GM19023 (cell line): ENCODE measurements around the gene TSEN54.

Experiments
- ATAC-seq: cut with Tn5 transposase; IDR thresholded peaks from one replicate; pipeline ENCODE4 v1.9.1; 2021; ENCODE audit warnings: mild to moderate bottlenecking, moderate library complexity; ENCODE audit not compliant: unreplicated experiment

Gene TSEN54

GRCh38 chr17:75503337-75503950 is 12.9 kb upstream of the TSEN54 start:
- no peak for ATAC-seq

DNA sequence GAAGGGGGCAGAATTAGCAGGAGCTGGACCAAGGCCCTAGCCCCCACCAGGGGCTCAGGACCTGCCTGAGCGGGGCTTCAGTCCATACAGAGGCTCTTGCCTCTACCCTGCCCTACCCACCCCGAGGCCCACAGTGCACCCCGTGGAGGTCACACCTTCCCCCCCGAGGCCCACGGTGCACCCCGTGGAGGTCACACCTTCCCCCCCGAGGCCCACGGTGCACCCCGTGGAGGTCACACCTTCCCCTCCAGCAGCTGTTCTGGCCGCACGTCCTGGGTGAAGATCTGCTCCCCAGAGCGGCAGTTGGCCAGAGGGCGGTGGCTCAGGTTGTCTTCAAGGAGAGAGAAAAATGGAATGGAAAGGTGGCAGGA is 12.4 kb upstream of the TSEN54 start:
- ATAC-seq = no peak

- ATAC-seq = no peak
Measured at GRCh38 chr17:75504347-75505151, 11.8 kb upstream of the TSEN54 start.

- ATAC-seq = no peak
Measured at GRCh38 chr17:75505152-75505409, 11.2 kb upstream of the TSEN54 start.

DNA sequence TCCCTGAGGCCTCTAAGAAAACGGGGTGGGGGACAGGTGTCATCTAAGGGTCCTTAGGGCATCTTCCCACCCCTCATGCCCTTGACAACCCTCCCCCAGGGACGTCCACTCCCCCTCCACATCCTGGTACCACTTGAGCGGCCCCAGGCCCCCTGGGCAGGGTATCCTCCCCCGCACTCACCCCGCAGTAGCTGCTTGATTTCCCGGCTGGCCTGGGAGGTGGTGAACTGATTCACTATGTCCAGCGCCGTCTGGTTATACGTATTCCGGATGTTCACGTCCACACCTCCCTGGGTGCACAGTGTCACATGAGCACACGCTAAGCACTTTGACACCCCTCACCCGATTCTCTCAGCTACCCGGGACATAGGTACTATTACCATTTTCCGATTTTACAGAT is 10.7 kb upstream of the TSEN54 start:
- no peak for ATAC-seq

- ATAC-seq = no peak
Measured at GRCh38 chr17:75506134-75506533, 10.2 kb upstream of the TSEN54 start.

DNA sequence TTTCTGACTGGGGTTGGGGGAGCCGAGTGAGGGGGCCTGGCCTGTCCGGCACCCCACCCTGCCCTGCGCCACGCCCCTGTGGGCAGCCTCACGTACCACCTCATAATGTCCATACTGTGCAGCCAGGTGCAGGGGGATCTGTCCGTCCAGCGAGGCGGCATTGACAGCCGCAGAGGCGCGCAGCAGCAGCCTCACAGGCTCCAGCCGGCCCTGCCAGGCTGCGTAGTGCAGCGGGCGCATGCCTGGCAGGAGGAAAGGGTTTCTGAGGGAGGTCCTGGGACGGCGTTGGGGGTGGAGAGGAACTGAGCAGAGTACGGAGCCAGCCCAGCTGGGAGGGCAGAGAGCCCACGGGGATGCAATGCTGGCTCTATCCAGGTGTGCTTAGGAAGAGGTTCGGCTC is 9.4 kb upstream of the TSEN54 start:
- ATAC-seq = no peak

GRCh38 chr17:75507733-75508719 is 8.3 kb upstream of the TSEN54 start:
- ATAC-seq = no peak

DNA sequence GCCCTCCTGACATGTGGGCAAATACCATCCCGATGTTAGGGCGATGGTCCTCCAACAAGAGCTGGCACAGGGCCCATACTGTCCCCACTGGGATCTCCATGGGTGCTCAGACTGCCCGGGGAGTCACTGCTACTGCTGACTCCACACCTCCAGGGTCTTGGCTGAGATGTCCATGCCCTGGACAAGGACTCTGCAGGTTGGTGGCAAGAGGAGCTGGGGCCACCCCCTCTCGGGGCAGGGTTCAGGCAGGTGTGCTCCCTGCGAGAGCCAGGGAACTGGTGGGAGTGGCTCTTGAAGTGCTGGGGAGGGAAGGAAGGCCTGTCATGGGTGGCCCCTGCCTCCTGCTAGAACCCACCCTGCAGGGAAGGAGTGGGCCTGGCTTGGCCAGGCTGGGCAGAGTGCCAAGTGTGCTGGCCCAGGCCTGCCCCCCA is 7.4 kb upstream of the TSEN54 start:
- no peak for ATAC-seq

DNA sequence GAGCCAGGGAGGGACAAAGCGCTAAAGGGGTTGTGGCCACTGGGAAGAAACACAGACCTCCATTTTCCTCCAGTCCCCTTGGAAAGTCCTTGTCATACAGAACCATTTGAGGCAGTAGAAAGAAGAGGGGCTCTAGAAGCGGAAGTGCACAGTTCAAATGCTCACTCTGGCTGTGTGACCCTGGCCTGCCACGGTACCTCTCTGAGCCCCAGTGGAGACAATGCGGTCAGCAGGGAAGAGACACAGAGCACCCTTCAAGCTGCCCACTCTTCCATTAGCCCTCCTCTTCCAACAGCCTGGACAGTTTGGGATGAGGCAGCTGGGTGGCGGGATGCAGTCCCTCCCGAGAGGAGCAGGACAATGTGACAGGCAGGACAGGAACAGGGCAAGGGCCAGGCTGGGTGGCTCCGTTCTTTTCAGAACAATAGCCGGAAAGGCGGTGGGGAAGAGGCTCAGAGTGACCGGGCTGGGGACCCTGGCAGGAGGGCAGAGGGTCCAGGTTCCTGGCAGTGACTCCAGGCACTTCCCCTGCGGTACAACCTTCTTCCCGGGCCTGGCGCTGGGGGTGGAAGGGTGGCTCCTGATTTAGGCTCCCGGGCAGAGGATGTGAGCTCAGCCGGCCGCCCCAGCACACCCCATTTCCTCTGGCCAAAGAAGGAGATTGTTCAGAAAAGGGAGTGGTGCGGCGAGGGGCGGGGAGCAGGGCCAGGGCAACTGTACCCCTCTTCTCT is 6.6 kb upstream of the TSEN54 start:
- ATAC-seq = no peak

- no peak for ATAC-seq
Measured at GRCh38 chr17:75511270-75511609, 5.1 kb upstream of the TSEN54 start.

GRCh38 chr17:75511610-75512575 is 4.4 kb upstream of the TSEN54 start:
- no peak for ATAC-seq

DNA sequence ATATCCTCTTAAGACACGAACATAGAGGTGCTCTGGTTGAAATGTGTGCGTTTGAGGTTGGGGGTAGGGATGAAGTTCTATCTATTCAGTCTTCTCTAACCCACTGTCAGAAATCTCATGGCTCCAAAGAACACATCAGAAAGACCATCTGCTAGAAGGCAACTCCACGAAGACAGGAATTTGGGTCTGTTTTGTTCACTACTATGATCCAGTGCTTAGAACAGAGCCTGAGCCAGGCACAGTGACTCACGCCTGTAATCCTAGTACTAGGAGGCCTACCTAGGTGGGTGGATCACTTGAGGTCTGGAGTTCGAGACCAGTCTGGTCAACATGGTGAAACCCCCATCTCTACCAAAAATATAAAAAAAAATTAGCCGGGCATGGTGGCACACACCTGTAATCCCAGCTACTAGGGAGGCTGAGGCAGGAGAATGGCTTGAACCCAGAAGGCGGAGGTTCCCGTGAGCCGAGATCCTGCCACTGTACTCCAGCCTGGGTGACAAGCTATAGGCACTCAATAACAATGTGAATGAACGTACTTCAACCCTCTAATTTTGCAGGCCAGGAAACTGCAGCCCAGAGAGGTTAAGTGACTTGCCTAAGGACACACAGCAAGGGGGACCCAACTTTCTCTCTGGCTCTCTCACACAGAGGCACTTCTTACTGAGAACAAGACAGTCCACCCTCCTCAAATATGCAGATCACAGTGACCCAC is 3.2 kb upstream of the TSEN54 start:
- ATAC-seq = no peak

DNA sequence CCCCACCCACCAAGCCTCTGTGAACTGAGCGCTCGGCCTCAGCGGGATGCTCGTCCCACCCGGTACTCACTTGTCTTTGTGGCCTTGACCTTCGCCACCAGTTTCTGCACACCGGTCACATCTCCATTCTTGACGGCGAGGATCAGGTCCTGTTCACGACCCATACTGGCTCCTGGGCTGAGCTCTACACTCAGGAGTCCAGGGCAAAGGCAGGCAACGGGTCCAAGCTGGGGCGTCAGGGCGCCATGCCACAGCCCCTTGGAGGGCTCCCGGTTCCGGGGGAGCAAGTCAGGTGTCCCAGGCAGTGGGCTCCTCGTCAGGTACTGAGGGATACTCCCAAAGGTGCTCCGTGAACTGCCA is 2.7 kb upstream of the TSEN54 start:
- no peak for ATAC-seq

- ATAC-seq = no peak
Measured at GRCh38 chr17:75514299-75514918, 1.9 kb upstream of the TSEN54 start.

DNA sequence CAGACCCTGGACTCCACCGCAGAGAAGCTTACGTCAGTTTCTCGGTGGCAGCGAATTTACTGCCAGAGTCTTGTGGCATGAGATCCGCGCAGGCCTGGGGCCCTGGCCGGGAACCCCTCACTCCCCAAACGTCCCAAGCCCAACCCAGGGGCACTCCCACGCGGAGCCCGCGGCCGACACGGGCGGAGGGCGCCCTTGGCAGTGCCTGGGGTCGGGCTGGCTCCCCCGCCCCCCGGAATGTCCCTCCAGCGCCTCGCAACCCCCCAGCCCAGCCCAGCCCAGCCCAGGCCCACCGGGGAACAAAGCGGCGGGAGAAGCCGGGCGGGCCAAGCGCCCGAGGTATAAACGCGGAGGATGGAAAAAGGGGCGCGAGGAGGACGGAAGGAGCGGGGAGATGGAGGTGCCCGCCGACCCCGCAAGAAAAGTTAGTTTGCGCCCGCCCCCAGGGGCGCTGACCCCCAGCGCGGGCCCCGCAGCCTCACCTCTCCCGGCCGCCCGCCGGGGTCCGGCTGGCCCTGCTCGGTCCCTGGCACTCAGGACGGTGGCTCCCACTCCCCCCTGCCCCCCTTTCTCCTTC is 1.3 kb upstream of the TSEN54 start:
- no peak for ATAC-seq

DNA sequence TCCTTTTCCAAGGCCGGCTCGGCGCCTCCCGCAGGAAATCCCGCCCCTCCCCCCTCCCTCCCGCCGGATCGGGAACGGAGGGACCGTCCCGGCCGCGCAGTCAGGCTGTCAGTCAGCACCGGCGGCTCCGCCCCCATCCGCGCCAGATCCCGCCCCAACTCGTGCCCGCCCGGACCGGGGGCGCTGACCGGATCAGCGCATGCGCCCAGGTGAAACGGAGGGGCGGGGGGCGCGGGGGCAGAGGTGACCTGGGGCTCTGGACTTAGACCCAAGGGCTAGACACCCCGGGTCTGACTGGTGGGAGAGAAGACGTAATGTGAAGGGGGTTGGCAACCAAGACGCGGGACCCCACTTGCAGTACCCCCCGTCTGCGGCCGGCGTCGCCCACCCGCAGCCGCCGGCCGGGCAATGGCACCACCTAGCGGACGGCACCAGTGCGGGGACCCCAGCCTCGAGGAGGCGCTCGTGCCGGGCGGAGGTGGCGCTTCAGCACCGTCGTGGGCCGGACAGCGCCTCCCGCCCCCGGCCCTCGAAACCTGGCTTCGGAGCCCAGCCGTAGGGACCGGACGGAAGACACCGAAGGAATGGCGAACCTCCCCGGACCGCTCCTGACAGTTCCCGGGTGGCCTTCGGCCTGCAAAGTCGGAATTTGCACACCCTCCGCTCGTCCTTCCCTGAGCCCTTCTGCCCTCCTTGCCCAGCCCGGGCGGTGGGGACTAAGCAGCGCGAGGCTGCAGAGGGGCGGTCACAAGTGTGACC is 653 bp upstream of the TSEN54 start, which contains the start of gene CASKIN2:
CASKIN2 (minus strand) TSS at position 42 of the 759 bp plus-strand sequence. CDS start 1,733 bp downstream, outside the sequence.
- ATAC-seq = peak; percentile 32
